IMR-90 (cell line): Measurements from ENCODE around the gene TUBA1A. TPM values are rescaled to one million over a fixed set of nuclear protein-coding genes. Genes with fewer than 3 reads are reported as not detected.

Experiments used
- ATAC-seq: fragments of 200-7000 bp; cut with Tn5 transposase; 2 replicates; pipeline ENCODE4 v1.9.1; 2020; ENCODE audit warnings: low read depth, mild to moderate bottlenecking, moderate library complexity
- BruUV-seq: library from RNA; stranded (reverse); fragments of 400-500 nt; replicated peaks from 2 replicates; lab custom pipeline; 2021; lab: Mats Ljungman, UMichigan
- CTCF ChIA-PET: fragments of 300-600 bp; formaldehyde crosslinking; extraction: SDS; loops from one replicate; lab custom pipeline; 2021; ENCODE audit warnings: antibody characterized with exemption; lab: Yijun Ruan, JAX
- POLR2A ChIA-PET: fragments of 300-600 bp; sonication (Branson Sonifier 250); formaldehyde crosslinking; loops from one replicate; lab custom pipeline; 2022; ENCODE audit warnings: antibody characterized with exemption; ENCODE audit not compliant: unreplicated experiment; lab: Charles Lee
- DNase-seq: peaks from one replicate; pipeline ENCODE4 v3.0.0; 2013
- H2AFZ ChIP-seq: replicated peaks from 2 replicates; pipeline ENCODE3; 2013; ENCODE audit warnings: low read length, mild to moderate bottlenecking; ENCODE audit not compliant: poor library complexity
- H2AK5ac ChIP-seq: 2 replicates; pipeline ENCODE4 v1.6.1; 2013; ENCODE audit warnings: low read depth, low read length, inconsistent platforms
- H2AK9ac ChIP-seq: replicated peaks from 2 replicates; pipeline ENCODE3; 2013; ENCODE audit warnings: mild to moderate bottlenecking, low read depth, low read length, moderate library complexity; ENCODE audit not compliant: poor library complexity
- H2BK120ac ChIP-seq: 2 replicates; pipeline ENCODE4 v1.6.1; 2013; ENCODE audit warnings: low read depth, low read length, inconsistent platforms
- H2BK15ac ChIP-seq: 3 replicates; pipeline ENCODE4 v1.6.1; 2013; ENCODE audit warnings: low read depth, low read length, inconsistent platforms
- H2BK20ac ChIP-seq: 2 replicates; pipeline ENCODE4 v1.6.1; 2013; ENCODE audit warnings: low read depth, mild to moderate bottlenecking, inconsistent platforms, low read length, moderate library complexity
- H2BK5ac ChIP-seq: 2 replicates; pipeline ENCODE4 v1.6.1; 2013; ENCODE audit warnings: mild to moderate bottlenecking, low read depth, low read length, inconsistent platforms; ENCODE audit not compliant: poor library complexity, severe bottlenecking
- H3K14ac ChIP-seq: replicated peaks from 2 replicates; pipeline ENCODE4 v1.6.1; 2013; ENCODE audit warnings: low read depth, low read length, inconsistent platforms
- H3K18ac ChIP-seq: 2 replicates; pipeline ENCODE4 v1.6.1; 2013; ENCODE audit warnings: low read depth, low read length, control low read depth
- H3K23ac ChIP-seq: 2 replicates; pipeline ENCODE4 v1.6.1; 2013; ENCODE audit warnings: low read depth, low read length, inconsistent platforms
- H3K27ac ChIP-seq: 2 replicates; pipeline ENCODE4 v1.5.1; 2013; ENCODE audit warnings: mild to moderate bottlenecking, control low read depth, low read length; ENCODE audit not compliant: insufficient read depth
- H3K27me3 ChIP-seq: 2 replicates; pipeline ENCODE4 v1.6.1; 2013; ENCODE audit warnings: low read length; ENCODE audit not compliant: control insufficient read depth, insufficient read depth
- H3K36me3 ChIP-seq: 2 replicates; pipeline ENCODE4 v1.6.1; 2013; ENCODE audit warnings: low read length, mixed read lengths; ENCODE audit not compliant: control insufficient read depth, insufficient read depth
- H3K4ac ChIP-seq: 2 replicates; pipeline ENCODE4 v1.6.1; 2013; ENCODE audit warnings: low read depth, low read length, inconsistent platforms
- H3K4me1 ChIP-seq: 2 replicates; pipeline ENCODE4 v1.6.1; 2013; ENCODE audit warnings: low read length, mixed read lengths; ENCODE audit not compliant: control insufficient read depth, insufficient read depth
- H3K4me2 ChIP-seq: 2 replicates; pipeline ENCODE4 v1.6.1; 2013; ENCODE audit warnings: low read depth, mild to moderate bottlenecking, control low read depth, low read length, moderate library complexity
- H3K4me3 ChIP-seq: 2 replicates; pipeline ENCODE4 v1.5.1; 2013; ENCODE audit warnings: low read depth, mild to moderate bottlenecking, control low read depth, low read length, moderate library complexity; ENCODE audit not compliant: insufficient read depth
- H3K56ac ChIP-seq: 2 replicates; pipeline ENCODE4 v1.6.1; 2013; ENCODE audit warnings: low read length, inconsistent platforms; ENCODE audit not compliant: insufficient read depth; ENCODE audit errors: extremely low read depth
- H3K79me1 ChIP-seq, 2 experiments: 2 replicates each; pipeline ENCODE4 v1.6.1; 2013; ENCODE audit warnings: low read length in 2 of 2, inconsistent platforms in 1 of 2, low read depth in 1 of 2
- H3K9ac ChIP-seq: 2 replicates; pipeline ENCODE4 v1.6.1; 2013; ENCODE audit warnings: low read depth, low read length, control low read depth
- H3K9me1 ChIP-seq: 2 replicates; pipeline ENCODE4 v1.6.1; 2013; ENCODE audit warnings: low read length, inconsistent platforms; ENCODE audit not compliant: insufficient read depth
- H3K9me3 ChIP-seq: 2 replicates; pipeline ENCODE4 v1.6.1; 2013; ENCODE audit warnings: low read length; ENCODE audit not compliant: control insufficient read depth, insufficient read depth
- H4K20me1 ChIP-seq: 2 replicates; pipeline ENCODE4 v1.6.1; 2013; ENCODE audit warnings: low read length, inconsistent platforms; ENCODE audit not compliant: insufficient read depth
- H4K5ac ChIP-seq: 2 replicates; pipeline ENCODE4 v1.6.1; 2013; ENCODE audit warnings: mild to moderate bottlenecking, low read depth, low read length, control low read depth
- H4K8ac ChIP-seq, 2 experiments: 2 replicates each; pipeline ENCODE4 v1.6.1; 2013; ENCODE audit warnings: low read depth in 2 of 2, low read length in 2 of 2, control low read depth in 1 of 2, inconsistent platforms in 1 of 2
- H4K91ac ChIP-seq: 2 replicates; pipeline ENCODE4 v1.6.1; 2013; ENCODE audit warnings: low read depth, low read length, inconsistent platforms; ENCODE audit not compliant: insufficient read depth
- CEBPB ChIP-seq: IDR thresholded peaks from 2 replicates; pipeline ENCODE4 v1.6.1; 2012; ENCODE audit warnings: low read depth, low read length, improper control_type of control experiment
- CHD1 ChIP-seq: IDR thresholded peaks from 2 replicates; pipeline ENCODE4 v1.6.1; 2012; ENCODE audit warnings: low read depth, low read length, improper control_type of control experiment
- CTCF ChIP-seq: conservative IDR thresholded peaks from 2 replicates; pipeline ENCODE4 v1.5.1; 2012; ENCODE audit warnings: mild to moderate bottlenecking, low read depth, low read length, improper control_type of control experiment
- ELK1 ChIP-seq: fragments of 150-350 bp; IDR thresholded peaks from 2 replicates; pipeline ENCODE4 v1.6.1; 2016; ENCODE audit warnings: low read depth, mild to moderate bottlenecking, low read length, moderate library complexity, borderline replicate concordance
- FOS ChIP-seq: fragments of 150-350 bp; IDR thresholded peaks from 2 replicates; pipeline ENCODE4 v1.6.1; 2016; ENCODE audit warnings: low read depth, low read length
- MAFK ChIP-seq: IDR thresholded peaks from 2 replicates; pipeline ENCODE4 v1.6.1; 2012; ENCODE audit warnings: low read depth, low read length, improper control_type of control experiment
- MAZ ChIP-seq: IDR thresholded peaks from 2 replicates; pipeline ENCODE4 v1.6.1; 2012; ENCODE audit warnings: low read depth, mild to moderate bottlenecking, low read length, improper control_type of control experiment, moderate library complexity, borderline replicate concordance
- MXI1 ChIP-seq: IDR thresholded peaks from 2 replicates; pipeline ENCODE4 v1.6.1; 2012; ENCODE audit warnings: low read depth, mild to moderate bottlenecking, low read length, moderate library complexity, borderline replicate concordance
- NFE2L2 ChIP-seq: fragments of 150-350 bp; IDR thresholded peaks from 2 replicates; pipeline ENCODE4 v1.6.1; 2016; ENCODE audit warnings: low read depth, mild to moderate bottlenecking, low read length
- POLR2A ChIP-seq: IDR thresholded peaks from 2 replicates; pipeline ENCODE4 v1.6.1; 2012; ENCODE audit warnings: mild to moderate bottlenecking, low read depth, low read length
- RAD21 ChIP-seq: IDR thresholded peaks from 2 replicates; pipeline ENCODE4 v1.6.1; 2012; ENCODE audit warnings: low read length, improper control_type of control experiment
- RCOR1 ChIP-seq: IDR thresholded peaks from 2 replicates; pipeline ENCODE4 v1.6.1; 2012; ENCODE audit warnings: mild to moderate bottlenecking, low read length, improper control_type of control experiment; ENCODE audit not compliant: insufficient replicate concordance
- RFX5 ChIP-seq: IDR thresholded peaks from 2 replicates; pipeline ENCODE4 v1.8.0; 2012; ENCODE audit warnings: low read depth, mild to moderate bottlenecking, low read length, moderate library complexity
- SMC3 ChIP-seq: fragments of 150-350 bp; IDR thresholded peaks from 2 replicates; pipeline ENCODE4 v1.6.1; 2016; ENCODE audit warnings: low read depth, mild to moderate bottlenecking, antibody characterized with exemption, low read length, moderate library complexity
- USF2 ChIP-seq: fragments of 150-350 bp; IDR thresholded peaks from 2 replicates; pipeline ENCODE4 v1.6.1; 2017; ENCODE audit warnings: mild to moderate bottlenecking, antibody characterized with exemption, low read length, low read depth
- WGBS, 2 experiments: methylation state at CpG; one replicate each; pipeline versions ENCODE4 v1.1.5 to v1.1.7; 2013; ENCODE audit warnings: missing lambda C conversion rate in 2 of 2; ENCODE audit not compliant: insufficient read length in 1 of 2; ENCODE audit errors: extremely low coverage in 2 of 2; 5-methylcytosine and 5-hydroxymethylcytosine counted together
- dilution Hi-C: fragments of 300-500 bp; cut with HindIII; formaldehyde crosslinking; loops from one replicate; pipeline ENCODE4 v1.14.3; 2018; ENCODE audit warnings: low sequenced_read_pairs; ENCODE audit not compliant: unreplicated experiment
- in situ Hi-C: fragments of 300-500 bp; cut with MboI; formaldehyde crosslinking; loops from 3 replicates; pipeline ENCODE4 v1.14.3; 2019; ENCODE audit warnings: low sequenced_read_pairs, inconsistent platforms, mixed read lengths
- intact Hi-C: fragments of 100-400 bp; cut with micrococcal nuclease; formaldehyde crosslinking; loops from 2 replicates; pipeline ENCODE4 v1.10.0; 2022
- polyA plus RNA-seq, 3 experiments: library from polyadenylated mRNA; depleted of rRNA; stranded (reverse); fragments of >200 nt; gene quantifications; 2 replicates each; pipeline ENCODE4 v1.2.3, GENCODE V29; 2012; ENCODE audit warnings: low replicate concordance in 1 of 3
- total RNA-seq: library from RNA; depleted of rRNA; stranded (reverse); fragments of >200 nt; gene quantifications from 2 replicates; pipeline ENCODE4 v1.2.3, GENCODE V29; 2012

TUBA1A gene
- total and polyA plus RNA-seq, 2 of the 4 experiments (the other 2 are of a cell fraction): 2,105 to 2,832 TPM

- WGBS, 2 experiments: 100% methylated on average over 1 of the region's 2 CpGs; no CpG with 5 or more reads in 1 of the 2 experiments
- Histone ChIP-seq H3K4ac (no peak overlapping the region), H2BK20ac (no peak overlapping the region), H4K20me1 (no peaks in the 10 kb centered on the region), H2BK120ac (no peak overlapping the region), H2BK15ac (no peak overlapping the region), H3K4me1 (no peaks in the 10 kb centered on the region), H3K27ac (no peak overlapping the region), H3K9ac (no peak overlapping the region), H3K9me3 (no peaks in the 10 kb centered on the region), H3K36me3 (no peaks in the 10 kb centered on the region), H3K18ac (no peak overlapping the region), H3K79me1 (no peaks in the 10 kb centered on the region; a peak in 1 of 4 replicates), H4K5ac (no peak overlapping the region), H3K4me3 (no peak overlapping the region), H2AFZ (no peak overlapping the region), H3K9me1 (no peaks in the 10 kb centered on the region), H3K4me2 (no peak overlapping the region), H3K27me3 (no peaks in the 10 kb centered on the region), H4K91ac (no peak overlapping the region), H3K56ac (no peak overlapping the region), H2BK5ac (no peak overlapping the region), H4K8ac (no peak overlapping the region), H3K14ac (no peak overlapping the region), H2AK5ac (no peak overlapping the region), H2AK9ac (no peak overlapping the region), H3K23ac (no peak overlapping the region)
- TF ChIP-seq USF2 (no peak), MAFK (no peak), RCOR1 (no peak), CTCF (no peak), SMC3 (no peak), RFX5 (no peak), ELK1 (no peak), NFE2L2 (no peak), CEBPB (no peak), MAZ (no peak), FOS (no peak), RAD21 (no peak), CHD1 (no peak), MXI1 (no peak), POLR2A (no peak)
- ChIA-PET POLR2A (interaction anchor here (0.6 to 0.7 kb wide), 2 partner anchors 14 to 18 kb away, joined by 3 to 9 read pairs; no protein-coding TSS in a partner anchor), CTCF (no interaction called here)
- DNase-seq: no peak
- in situ Hi-C loops: no loop called here
- no TSS peak for BruUV-seq
- dilution Hi-C loops: no loop called here
- no peak for ATAC-seq
- intact Hi-C loops: no loop called here
These were observed 44.5 kb downstream of the TUBA1A start for GRCh38 chr12:49144384-49144783.
